ENCODE data around the gene BNIP3.

BNIP3 gene, protein sequence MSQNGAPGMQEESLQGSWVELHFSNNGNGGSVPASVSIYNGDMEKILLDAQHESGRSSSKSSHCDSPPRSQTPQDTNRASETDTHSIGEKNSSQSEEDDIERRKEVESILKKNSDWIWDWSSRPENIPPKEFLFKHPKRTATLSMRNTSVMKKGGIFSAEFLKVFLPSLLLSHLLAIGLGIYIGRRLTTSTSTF

DNA sequence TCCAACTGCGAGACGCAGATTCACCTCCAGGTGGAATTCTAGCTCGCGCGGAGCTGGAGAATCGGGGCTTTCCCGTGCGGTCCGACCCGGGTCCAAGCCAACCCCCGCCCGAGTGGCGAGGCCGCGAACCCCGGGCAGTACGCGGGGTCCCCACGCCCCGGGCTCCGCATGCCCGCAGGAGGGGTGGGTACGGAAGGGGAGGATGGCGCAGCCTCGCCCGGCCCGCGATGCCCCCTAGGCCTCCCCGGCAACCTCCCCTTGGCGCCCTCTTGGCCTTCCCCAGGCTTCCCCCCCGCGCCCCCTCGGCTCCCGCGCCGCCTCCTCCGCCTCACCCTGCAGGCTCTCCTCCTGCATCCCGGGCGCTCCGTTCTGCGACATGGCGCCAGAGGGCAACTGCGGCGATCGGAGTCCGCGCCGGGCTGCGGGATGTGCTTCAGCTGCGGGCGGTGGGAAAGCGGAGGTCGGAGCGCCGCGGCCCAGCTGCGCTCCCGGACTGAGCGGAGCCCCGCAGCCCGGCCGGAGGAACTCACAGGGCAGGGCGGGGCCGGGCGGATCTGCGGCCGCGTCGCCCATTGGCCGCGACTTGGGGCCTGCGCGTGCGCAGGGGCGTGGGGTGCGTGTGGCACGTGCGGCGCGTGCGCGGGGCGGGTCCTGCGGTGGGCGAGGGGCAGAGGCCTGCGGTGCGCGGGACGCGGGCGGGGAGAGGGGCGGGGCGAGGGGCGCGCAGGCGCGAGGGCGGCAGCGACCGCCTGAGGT, at the start of gene BNIP3:
Gene BNIP3 (minus strand): TSS at position 495 of the 756 bp plus-strand sequence. CDS start 117 bp downstream, at position 378.
- peak; percentile 90 to 91 for DNase-seq (ENCODE audit: low read depth in 2 of 2)

DNA sequence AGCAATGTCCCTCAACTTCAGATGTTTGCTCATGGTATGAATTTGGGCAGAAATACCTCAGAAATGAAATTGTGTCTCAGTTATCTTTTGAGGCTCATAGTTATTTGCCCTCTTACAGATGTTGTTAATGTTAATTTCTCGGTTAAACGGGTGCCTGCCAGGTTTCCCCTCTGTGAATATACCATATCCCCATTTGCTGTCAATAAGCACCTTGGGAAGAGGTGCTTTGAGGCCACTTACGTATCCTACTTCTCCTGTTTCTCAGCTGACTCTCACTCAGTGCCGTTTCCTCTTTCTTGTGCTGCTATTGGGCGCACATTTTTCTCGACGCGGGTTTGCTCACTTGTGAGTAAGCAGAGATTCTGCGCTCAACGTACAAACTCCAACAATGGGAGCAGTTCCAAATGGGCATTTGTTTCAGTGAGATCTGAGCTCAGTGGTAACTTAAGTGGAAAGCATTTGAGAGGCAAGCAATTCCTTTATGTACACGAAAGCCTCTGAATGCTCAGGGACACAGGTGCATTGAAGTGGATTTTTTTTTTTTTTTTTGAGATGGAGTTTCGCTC, 49.3 kb upstream of the BNIP3 start:
- DNase-seq (ENCODE audit: low read depth in 2 of 2) = no peak

DNA sequence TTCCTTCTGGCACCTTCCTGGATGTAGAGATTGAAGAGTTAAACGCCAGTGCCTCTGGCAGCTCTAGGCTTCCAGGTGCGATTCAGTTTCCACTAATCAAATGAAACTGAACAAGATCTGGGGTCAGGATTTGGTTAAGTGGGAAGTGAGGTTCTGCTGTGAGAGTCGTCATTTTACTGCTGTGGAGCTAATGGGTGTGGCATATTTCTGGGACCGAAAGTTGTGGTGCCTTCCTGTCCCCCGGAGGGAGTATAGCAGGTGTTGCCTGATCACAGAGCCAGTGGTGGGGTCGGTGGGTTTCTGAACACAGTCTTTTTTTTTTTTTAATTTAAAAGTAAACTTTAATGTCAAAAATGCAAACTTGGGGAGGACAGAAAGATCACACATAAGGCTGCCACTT, 47.0 kb upstream of the BNIP3 start:
- DNase-seq (ENCODE audit: low read depth in 2 of 2) = no peak

DNA sequence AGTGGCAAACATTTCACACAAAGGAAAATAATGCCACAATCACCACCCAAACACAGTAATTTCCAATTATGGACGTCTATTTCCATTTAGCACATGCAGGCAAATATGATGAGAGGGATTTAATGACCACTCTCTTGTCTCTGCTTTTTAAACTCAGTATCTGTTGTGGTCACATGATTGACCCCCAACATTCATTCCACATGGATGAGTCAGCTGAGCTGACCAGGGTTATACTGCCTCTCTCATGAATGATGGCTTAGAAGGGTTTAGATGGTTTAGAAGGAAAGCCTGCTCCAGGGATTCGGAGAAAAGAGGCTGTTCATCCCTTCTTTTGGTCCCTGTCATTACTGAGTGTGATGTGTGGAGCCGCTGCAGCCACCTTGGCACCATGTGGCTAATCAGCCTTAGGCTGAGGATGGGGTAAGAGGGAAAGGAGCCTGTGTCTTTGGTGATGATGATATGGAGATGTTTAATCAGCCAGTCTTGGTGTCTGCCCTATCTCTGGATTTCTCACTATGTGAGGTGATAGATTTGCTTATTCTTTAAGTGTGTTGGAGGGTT, 45.8 kb upstream of the BNIP3 start:
- peak in 1 of 2 experiments; percentile 1 for DNase-seq (ENCODE audit: low read depth in 2 of 2)

DNA sequence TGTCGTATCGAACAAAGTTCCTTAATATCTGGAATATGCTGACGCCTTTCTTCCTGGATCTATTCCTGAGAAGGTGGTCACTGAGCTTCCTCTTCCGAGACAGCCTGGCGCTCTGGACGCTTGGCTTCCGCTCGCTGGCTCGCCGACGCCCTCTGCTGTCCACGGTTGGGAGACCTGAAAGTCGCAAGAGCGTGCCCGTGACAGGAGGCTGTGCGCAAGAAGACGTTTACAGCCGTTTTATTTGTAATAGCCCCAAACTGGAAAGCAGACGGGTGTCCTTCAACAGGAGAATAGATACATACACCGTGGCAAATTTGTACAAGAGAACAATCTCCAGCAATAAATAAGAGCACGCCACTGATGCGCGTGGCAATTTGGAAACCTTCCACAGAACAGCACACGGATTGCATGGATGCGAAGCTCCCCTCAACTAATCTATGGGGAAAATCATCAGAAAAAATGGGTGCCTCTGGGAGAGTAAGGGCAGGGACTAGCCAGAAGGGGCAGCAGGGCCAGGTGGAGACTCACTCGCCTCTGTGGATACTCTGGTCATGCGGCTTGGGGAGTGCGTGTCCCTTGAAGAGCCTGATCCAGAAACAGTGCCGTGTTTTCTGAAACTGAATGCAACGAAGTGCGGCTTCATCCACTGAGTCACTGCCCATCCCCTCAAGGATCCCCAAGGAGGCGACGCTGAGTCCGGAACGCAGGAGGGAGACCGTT, 41.5 kb upstream of the BNIP3 start:
- peak; percentile 20 to 33 for DNase-seq (ENCODE audit: low read depth in 2 of 2)

DNA sequence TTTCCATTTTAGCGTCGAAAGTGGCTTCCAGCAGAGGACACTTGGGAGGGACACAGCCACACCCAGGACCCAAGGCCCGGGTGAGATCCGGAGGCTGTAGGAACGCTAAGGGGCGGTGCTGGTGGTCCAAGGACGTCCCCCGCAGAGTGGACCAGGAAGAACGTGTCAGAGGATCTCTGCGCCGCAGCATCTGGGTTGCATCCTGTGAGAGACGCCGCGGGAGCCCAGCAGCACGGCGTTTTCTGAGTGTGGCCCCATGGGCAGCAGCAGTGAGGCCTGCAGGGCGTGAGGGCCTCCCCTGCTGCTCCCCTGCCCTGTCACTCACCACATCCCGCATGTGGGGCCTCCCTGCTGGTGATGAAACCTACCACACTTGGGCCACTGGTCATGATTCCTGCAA, 40.5 kb upstream of the BNIP3 start:
- no peak for DNase-seq (ENCODE audit: low read depth in 2 of 2)

DNA sequence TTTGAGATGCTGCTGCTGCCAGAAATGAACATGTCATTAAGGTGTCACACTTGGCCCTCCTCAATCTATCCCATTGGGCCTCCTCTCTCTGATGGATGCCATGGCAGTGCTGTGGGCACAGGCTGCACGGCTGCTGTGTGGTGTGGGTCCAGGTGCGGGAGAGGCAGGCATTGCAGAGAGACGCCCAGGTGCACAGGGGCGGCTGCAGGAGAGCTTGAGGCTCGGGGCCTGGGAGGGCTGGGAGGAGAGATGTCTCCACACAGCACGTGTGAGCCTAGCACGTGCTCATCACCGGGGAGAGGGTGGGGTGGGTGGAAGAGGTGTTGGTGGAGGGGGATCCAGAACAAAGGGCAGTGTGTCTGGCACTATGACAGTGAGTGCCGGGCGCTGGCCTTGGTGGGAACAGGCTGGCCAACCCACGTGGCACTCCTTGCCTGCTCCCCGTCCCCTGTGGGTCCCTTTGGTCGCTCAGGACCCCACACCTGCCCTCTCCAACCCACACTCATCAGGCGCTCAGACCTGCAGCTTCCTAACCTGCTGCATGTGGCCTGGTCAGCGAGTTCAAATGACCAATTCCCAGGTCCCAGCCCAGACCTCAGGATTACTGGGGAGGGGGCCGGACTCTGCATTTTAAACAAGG, 39.9 kb upstream of the BNIP3 start:
- no peak for DNase-seq (ENCODE audit: low read depth in 2 of 2)

DNA sequence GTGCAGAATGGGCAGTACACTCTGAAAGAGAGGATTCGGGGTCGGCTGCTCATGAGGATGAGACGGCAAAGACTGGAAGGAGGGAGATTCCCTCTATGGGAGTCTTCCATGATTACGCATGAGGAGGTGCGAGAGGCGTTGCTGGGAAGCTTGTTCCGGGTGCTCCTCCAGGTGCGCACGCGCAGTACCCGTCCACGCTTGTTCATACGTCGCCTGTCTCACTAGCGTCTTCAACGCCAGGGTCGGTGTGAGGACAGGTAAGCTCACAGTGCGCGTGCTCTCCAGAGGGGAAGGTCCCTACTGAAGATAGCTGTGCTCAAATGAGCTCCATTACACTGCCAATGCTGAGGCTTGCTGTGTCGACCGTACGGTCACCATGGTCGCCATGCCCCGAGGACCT, 39.3 kb upstream of the BNIP3 start:
- DNase-seq (ENCODE audit: low read depth in 2 of 2) = no peak

DNA sequence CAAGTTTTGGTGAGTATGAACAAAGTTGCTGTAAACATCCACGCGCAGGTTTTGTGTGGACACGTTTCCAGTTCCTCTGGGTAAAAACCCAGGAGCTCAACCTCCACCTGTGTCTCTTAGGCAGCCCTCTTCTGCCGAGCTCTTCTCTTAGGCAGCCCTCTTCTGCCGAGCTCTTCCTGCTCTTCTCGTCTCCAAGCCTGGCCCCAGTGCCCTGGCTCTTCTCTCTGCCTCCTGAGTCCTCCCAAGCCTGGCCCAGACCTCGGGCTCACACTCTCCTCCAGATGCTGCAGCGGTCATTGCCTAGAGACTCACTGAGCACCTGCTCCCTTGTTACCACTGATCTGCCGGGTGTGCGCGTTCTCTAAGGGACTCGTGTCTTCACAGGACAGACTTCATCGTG, 38.7 kb upstream of the BNIP3 start:
- no peak for DNase-seq (ENCODE audit: low read depth in 2 of 2)

DNA sequence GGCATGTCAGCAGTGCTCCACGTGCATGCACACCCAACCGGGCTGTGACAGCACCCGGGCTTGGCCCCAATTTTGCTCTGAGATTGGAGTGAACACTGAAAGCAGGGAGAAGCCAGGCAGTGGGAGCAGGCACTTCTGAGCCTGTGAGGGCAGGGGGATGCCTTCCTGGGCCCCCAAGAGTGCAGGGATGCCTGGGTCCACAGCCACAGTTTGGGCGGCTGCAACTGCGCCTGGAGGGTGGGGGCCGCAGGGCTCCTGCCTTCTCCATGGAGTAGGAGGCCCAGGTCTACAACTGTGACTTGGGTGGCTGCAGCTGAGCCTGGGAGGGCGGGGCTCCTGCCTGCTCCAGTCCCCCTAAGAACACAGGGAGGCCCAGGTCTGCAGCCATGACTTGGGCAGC, 37.6 kb upstream of the BNIP3 start:
- DNase-seq (ENCODE audit: low read depth in 2 of 2) = no peak

DNA sequence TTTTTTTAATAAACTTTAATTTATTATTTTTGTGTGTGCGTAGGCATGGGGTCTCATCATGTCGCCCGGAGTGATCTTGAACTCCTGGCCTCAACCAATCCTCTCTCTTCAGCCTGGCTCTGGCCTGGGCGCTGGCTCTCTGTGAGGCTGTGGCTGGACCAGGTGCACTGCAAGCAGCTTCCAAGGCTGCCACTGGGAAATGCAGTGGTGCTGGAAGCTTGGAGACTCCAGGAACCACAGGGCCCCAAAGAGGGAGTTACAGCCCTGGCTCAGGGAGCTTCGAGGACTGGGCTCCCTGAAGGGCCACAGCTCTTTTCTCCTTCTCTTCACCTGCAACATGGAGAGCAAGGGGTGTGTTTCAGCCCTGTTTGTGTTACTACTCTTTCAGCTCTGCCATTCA, 36.7 kb upstream of the BNIP3 start:
- no peak for DNase-seq (ENCODE audit: low read depth in 2 of 2)

DNA sequence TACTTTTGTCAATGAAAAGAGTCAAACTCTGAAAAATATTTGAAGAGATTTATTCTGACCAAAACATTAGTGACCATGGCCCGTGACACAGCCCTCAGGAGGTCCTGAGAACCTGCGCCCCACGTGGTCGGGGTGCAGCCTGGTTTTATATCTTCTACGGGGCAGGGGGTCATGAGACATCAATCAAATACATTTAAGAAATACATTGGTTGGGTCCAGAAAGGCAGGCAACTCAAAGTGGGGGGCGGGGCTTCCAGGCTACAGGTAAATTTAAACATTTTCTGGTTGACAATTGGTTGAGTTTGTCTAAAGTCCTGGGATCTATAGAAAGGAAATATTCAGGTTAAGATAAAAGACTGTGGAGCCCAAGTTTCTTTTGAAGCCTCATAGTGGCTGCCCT, 34.8 kb upstream of the BNIP3 start:
- no peak for DNase-seq (ENCODE audit: low read depth in 2 of 2)

DNA sequence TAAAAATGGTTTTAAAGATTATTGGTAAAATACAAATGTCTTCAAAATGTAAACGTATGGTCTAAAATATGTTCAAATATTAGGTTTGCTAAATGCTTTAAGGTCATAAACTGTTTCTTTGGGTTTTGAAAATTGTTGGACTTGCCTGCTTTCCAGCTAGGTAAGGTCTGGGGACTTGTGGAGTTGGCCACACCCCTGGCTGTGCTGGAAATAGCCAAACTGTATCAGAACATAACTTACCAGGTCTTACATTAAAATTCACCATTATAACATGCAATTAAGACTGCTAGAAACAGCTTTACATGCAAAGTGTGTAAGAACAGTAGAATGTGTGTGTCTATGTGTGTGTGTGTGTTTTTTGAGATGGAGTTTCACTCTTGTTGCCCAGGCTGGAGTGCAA, 29.7 kb upstream of the BNIP3 start:
- DNase-seq (ENCODE audit: low read depth in 2 of 2) = no peak

DNA sequence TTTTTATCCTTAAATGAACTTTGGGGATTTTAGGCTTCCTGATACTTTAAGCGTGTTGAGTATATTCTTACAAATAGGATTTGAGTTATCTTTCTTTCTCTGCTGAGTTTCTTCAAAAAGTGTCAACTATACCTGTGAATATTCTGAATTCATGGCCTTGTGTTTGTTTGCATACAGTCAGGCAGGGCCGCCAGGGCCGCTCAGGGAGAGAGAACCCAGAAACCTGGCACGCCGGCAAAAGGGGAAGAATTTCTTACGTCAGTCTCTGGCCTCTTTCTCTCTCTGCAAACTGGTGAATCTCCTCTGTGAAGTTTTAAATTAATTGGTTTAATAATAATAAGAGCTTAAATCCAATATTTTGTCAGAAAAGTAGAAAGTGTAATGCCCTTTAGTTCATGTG, 29.3 kb upstream of the BNIP3 start:
- DNase-seq (ENCODE audit: low read depth in 2 of 2) = no peak

DNA sequence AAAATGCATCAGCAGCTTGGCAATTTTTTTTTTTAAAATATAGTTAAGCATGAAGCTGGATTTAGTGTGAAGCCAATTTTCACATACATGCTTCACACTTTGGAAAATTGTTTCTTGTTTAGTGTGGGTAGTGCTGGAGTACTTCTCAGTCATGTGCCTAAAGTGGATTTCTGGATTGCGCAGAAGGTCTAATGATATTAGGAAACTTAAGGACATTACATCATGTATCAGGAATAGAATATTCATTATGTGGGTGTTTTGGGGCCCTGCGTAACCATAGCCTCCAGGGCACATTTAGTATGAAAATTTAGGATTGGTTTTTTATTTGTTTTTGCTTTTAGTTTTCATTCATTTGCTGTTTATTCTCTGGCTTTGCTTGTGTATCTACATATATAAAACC, 28.8 kb upstream of the BNIP3 start:
- DNase-seq (ENCODE audit: low read depth in 2 of 2) = no peak

DNA sequence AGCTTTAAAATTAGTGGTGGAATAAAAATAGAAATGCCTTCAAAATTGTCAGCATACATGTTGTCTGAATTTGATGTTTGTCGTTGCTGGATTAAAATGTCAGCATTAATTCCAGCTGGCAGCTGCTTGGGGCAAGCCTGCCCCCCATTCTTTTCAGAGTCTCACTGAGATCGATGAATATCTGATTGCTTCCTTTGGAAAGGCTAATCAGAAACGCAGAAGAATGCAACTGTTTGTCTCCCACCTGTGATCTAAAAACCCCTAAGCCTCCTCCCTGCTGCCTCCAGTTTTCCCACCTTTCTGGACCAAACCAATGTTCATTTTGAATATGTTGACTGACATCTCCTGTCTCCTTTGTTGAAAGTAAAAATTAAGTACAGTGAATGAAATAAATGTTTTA, 27.9 kb upstream of the BNIP3 start:
- no peak for DNase-seq (ENCODE audit: low read depth in 2 of 2)

DNA sequence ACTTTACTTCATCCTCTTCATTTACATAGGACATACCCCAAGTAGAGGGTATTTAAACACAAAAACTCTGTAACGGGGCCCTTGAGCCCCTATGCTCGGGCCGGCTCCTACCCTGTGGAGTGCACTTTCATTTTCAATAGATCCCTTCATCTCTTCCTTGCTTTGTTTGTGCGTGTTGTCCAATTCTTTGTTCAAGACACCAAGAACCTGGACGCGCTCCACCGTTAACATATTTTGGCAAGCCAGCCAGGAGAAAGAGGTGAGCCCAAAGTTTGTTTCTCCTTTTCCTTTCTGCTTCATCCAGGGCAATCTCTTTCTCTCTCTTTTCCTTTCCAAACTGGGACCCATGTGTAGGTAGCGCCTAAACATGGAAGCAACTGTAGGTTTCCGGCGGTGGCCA, 26.0 kb upstream of the BNIP3 start:
- no peak for DNase-seq (ENCODE audit: low read depth in 2 of 2)

DNA sequence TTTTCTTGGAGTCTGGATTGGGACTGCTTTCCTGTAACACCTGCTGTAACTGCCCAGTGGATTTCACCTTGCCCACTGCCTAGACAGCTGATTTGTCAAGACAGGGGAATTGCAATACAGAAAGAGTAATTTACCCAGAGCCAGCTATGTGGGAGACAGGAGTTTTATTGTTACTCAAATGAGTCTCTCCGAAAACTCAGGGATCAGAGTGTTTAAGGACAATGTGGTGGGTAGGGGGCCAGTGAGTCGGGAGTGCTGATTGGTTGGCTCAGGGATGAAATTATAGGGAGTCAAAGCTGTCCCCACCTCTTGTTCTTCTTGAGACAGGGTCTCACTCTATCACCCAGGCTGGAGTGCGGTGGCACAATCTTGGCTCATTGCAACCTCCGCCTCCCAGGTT, 25.2 kb upstream of the BNIP3 start:
- no peak for DNase-seq (ENCODE audit: low read depth in 2 of 2)

DNA sequence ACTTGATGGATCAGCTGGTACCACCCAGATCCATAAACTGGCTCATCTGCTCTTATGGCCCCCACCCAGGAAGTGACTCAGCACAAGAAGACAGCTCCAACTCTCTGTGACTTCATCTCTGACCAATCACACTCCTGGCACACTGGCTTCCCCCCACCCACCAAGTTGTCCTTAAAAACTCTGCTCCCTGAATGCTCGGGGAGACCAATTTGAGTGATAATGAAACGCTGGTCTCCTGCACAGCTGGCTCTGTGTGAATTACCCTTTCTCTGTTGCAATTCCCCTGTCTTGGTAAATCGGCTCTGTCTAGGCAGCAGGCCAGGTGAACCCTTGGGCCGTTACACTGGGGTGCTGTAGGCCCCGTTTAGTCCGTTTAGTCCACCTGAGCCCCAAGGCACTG, 23.4 kb upstream of the BNIP3 start:
- DNase-seq (ENCODE audit: low read depth in 2 of 2) = no peak

DNA sequence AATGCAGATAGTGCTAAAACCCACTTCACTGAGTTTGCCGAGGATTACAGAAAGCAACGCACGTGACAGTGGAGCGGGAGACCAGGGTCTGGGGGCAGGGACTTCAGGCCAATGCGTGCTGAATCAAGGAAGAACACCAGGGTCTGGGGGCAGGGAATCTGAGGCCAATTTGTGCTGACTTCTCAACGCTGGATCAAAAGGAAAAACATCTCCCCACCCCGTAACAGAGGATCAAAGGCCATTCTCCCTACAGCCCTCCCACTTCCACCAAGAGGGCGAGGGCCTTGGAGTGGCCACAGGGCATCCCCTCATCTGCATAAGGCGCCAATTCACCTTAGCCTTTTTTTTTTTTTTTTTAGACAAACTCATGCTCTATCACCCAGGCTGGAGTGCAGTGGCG, 22.3 kb upstream of the BNIP3 start:
- no peak for DNase-seq (ENCODE audit: low read depth in 2 of 2)

DNA sequence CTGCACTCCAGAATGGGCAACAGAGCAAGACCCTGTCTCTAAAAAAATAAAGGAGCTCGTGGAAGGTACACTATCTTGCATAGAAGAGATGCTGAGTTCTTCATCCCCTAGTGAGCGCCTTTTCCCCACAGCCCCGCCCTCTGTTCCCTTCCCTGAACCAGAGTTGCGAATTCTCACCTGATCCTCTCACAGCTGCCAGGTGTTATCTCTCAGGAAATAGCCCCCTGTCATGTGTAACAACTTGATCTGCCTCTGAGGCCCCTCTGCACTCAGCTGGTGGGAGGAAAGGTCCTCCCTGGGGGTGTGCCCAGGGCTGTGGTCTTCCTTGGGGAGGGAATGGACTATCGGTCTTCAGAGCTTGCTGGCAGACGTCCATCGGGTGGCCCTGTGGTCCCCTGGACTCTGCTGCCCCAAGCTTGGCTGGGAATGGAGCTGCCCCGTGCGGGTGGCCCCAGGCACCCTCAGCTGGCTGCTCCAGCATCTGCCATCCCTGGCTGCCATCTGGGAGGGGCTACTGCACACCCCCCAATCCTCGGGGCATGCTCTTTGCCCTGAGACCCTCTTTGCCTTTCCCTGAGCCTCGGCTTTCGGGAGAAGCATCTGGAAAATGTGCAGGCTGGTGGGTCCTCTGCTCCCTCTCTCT, 21.7 kb upstream of the BNIP3 start:
- no peak for DNase-seq (ENCODE audit: low read depth in 2 of 2)
